ENCODE measurements around the gene ATP6V1C2. TPM values are rescaled to one million over a fixed set of nuclear protein-coding genes. Genes with fewer than 3 reads are reported as not detected.

Gene ATP6V1C2
- total RNA-seq, 1 donor from 2014 or later, result not detected

GRCh38 chr2:10765914-10766313, 44.5 kb downstream of the ATP6V1C2 start:
- H3K4me3 Mint-ChIP-seq (ENCODE audit: unreplicated experiment), result no peak overlapping the region
- H3K27me3 Mint-ChIP-seq (ENCODE audit: low read depth), result no peaks in the 10 kb centered on the region
- no peaks in the 10 kb centered on the region for H3K36me3 Mint-ChIP-seq (ENCODE audit: low read depth)
- H3K27ac Mint-ChIP-seq (ENCODE audit: unreplicated experiment), result no peak overlapping the region
- TF ChIP-seq CTCF (IDR thresholded peaks at IDR 0.05), result no peak
- no peaks in the 10 kb centered on the region for H3K4me1 Mint-ChIP-seq (ENCODE audit: low read depth)
- DNase-seq (ENCODE audit: low spot score), result peak; percentile 84
- no peaks in the 10 kb centered on the region for H3K9me3 Mint-ChIP-seq (ENCODE audit: low read depth)

- H3K9me3 Mint-ChIP-seq (ENCODE audit: low read depth), result no peaks in the 10 kb centered on the region
- H3K36me3 Mint-ChIP-seq (ENCODE audit: low read depth), result no peaks in the 10 kb centered on the region
- no peak for TF ChIP-seq CTCF (IDR thresholded peaks at IDR 0.05)
- no peaks in the 10 kb centered on the region for H3K4me1 Mint-ChIP-seq (ENCODE audit: low read depth)
- H3K27ac Mint-ChIP-seq (ENCODE audit: unreplicated experiment), result no peak overlapping the region
- peak; percentile 68 for DNase-seq (ENCODE audit: low spot score)
- no peak overlapping the region for H3K4me3 Mint-ChIP-seq (ENCODE audit: unreplicated experiment)
- no peaks in the 10 kb centered on the region for H3K27me3 Mint-ChIP-seq (ENCODE audit: low read depth)
Measured at GRCh38 chr2:10768063-10768507, 46.7 kb downstream of the ATP6V1C2 start.

- Mint-ChIP-seq H3K27ac (ENCODE audit: unreplicated experiment) (no peak overlapping the region), H3K36me3 (ENCODE audit: low read depth) (no peaks in the 10 kb centered on the region), H3K4me3 (ENCODE audit: unreplicated experiment) (no peak overlapping the region), H3K27me3 (ENCODE audit: low read depth) (no peaks in the 10 kb centered on the region), H3K4me1 (ENCODE audit: low read depth) (no peaks in the 10 kb centered on the region), H3K9me3 (ENCODE audit: low read depth) (no peaks in the 10 kb centered on the region)
- TF ChIP-seq CTCF (IDR thresholded peaks at IDR 0.05), result no peak
- no peak for DNase-seq (ENCODE audit: low spot score)
Measured at GRCh38 chr2:10770956-10771750, 49.7 kb downstream of the ATP6V1C2 start.

- no peak for DNase-seq (ENCODE audit: low spot score)
- Mint-ChIP-seq H3K4me3 (ENCODE audit: unreplicated experiment) (no peak overlapping the region), H3K36me3 (ENCODE audit: low read depth) (no peaks in the 10 kb centered on the region), H3K27me3 (ENCODE audit: low read depth) (no peaks in the 10 kb centered on the region), H3K27ac (ENCODE audit: unreplicated experiment) (no peak overlapping the region), H3K4me1 (ENCODE audit: low read depth) (no peaks in the 10 kb centered on the region), H3K9me3 (ENCODE audit: low read depth) (no peaks in the 10 kb centered on the region)
- no peak for TF ChIP-seq CTCF (IDR thresholded peaks at IDR 0.05)
Measured at GRCh38 chr2:10771786-10772185, 50.4 kb downstream of the ATP6V1C2 start.

GRCh38 chr2:10772201-10772867, 50.9 kb downstream of the ATP6V1C2 start:
- Mint-ChIP-seq H3K36me3 (ENCODE audit: low read depth) (no peaks in the 10 kb centered on the region), H3K9me3 (ENCODE audit: low read depth) (no peaks in the 10 kb centered on the region), H3K4me1 (ENCODE audit: low read depth) (no peaks in the 10 kb centered on the region), H3K27ac (ENCODE audit: unreplicated experiment) (no peak overlapping the region), H3K27me3 (ENCODE audit: low read depth) (no peaks in the 10 kb centered on the region), H3K4me3 (ENCODE audit: unreplicated experiment) (no peak overlapping the region)
- DNase-seq (ENCODE audit: low spot score), result no peak
- TF ChIP-seq CTCF (IDR thresholded peaks at IDR 0.05), result no peak
